OCI-LY3 (cell line): ENCODE results near the gene AKIRIN1.
"Not testable (repeated sequence)": the region's sequence is repeated elsewhere in the genome, so short reads cannot be mapped to it uniquely, and the experiment has no call there.

Source experiments
- EZH2phosphoT487 ChIP-seq: fragments of 200-600 bp; shearing (Covaris generic); IDR thresholded peaks from 2 replicates; pipeline ENCODE4 v1.6.1; 2018; ENCODE audit warnings: antibody characterized with exemption, mixed run types, low read depth
- TF ChIP-seq, protein P1 (sequence below): fragments of 200-600, 300-600 bp; sonication (generic); IDR thresholded peaks from 2 replicates; pipeline ENCODE4 v1.5.1; 2014; ENCODE audit warnings: antibody characterized with exemption, low read length, low read depth

DNA sequence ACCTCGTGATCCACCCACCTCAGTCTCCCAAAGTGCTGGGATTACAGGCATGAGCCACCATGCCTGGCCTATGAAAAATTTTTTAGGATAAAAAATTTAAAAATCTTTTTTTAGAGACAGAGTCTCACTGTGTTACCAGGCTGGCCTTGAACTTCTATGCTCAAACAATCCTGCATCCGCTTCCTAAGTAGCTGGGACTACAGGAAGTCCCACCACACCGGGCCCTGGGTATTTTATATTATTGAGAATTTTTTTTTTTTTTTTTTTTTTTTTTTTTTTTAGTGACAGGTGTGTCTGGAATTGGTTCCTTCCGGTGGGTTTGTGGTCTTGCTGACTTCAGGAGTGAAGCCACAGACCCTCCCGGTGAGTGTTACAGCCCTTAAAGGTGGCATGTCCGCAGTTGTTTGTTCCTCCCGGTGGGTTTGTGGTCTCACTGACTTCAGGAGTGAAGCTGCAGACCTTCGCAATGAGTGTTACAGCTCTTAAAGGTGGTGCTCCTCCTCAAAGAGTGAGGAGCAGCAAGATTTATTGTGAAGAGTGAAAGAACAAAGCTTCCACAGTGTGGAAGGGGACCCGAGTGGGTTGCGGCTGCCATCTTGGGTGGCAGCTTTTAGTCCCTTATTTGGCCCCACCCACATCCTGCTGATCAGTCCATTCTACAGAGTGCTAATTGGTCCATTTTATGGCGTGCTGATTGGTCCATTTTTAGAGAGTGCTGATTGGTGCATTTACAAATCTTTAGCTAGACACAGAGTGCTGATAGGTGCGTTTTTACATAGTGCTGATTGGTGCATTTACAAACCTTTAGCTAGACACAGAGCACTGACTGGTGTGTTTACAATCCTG, 13.5 kb upstream of the AKIRIN1 start:
- TF ChIP-seq, protein P1, sequence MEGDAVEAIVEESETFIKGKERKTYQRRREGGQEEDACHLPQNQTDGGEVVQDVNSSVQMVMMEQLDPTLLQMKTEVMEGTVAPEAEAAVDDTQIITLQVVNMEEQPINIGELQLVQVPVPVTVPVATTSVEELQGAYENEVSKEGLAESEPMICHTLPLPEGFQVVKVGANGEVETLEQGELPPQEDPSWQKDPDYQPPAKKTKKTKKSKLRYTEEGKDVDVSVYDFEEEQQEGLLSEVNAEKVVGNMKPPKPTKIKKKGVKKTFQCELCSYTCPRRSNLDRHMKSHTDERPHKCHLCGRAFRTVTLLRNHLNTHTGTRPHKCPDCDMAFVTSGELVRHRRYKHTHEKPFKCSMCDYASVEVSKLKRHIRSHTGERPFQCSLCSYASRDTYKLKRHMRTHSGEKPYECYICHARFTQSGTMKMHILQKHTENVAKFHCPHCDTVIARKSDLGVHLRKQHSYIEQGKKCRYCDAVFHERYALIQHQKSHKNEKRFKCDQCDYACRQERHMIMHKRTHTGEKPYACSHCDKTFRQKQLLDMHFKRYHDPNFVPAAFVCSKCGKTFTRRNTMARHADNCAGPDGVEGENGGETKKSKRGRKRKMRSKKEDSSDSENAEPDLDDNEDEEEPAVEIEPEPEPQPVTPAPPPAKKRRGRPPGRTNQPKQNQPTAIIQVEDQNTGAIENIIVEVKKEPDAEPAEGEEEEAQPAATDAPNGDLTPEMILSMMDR, result not testable (repeated sequence)
- TF ChIP-seq EZH2phosphoT487, result not testable (repeated sequence)
